Stomach (tissue), 9 donors: Measurements from ENCODE around the gene ZNRF2. TPM values are rescaled to one million over a fixed set of nuclear protein-coding genes. Genes with fewer than 3 reads are reported as not detected.

ENCODE experiments used
- DNase-seq, 2 donors: peaks; one replicate each; pipeline versions ENCODE4 v3.0.0 to v3.0.0-alpha.2; 2013 to 2019
- H3K27ac ChIP-seq, 5 donors: fragments of 200-600 bp in 4 of 5; sonication (generic) in 4 of 5; one replicate each; pipeline ENCODE4 v1.5.1; 2013 to 2019; ENCODE audit warnings: mild to moderate bottlenecking in 1 of 5, moderate library complexity in 1 of 5
- H3K27me3 ChIP-seq, 3 donors: fragments of 200-600 bp; sonication (generic); one replicate each; pipeline ENCODE4 v1.5.1; 2017 to 2019; ENCODE audit warnings: mixed run types in 1 of 3
- H3K36me3 ChIP-seq, 4 donors: fragments of 200-600 bp; sonication (generic); 1 replicate in 3 of 4; 2 replicates in 1 of 4; pipeline ENCODE4 v1.5.1; 2016 to 2019
- H3K4me1 ChIP-seq, 4 donors: fragments of 200-600 bp; sonication (generic); one replicate each; pipeline ENCODE4 v1.5.1; 2016 to 2019
- H3K4me3 ChIP-seq, 4 donors: fragments of 200-600 bp; sonication (generic) in 3 of 4; one replicate each; pipeline ENCODE4 v1.5.1; 2016 to 2019; ENCODE audit warnings: mild to moderate bottlenecking in 1 of 4
- H3K9me3 ChIP-seq, 4 donors: fragments of 200-600 bp; sonication (generic); one replicate each; pipeline ENCODE4 v1.5.1; 2016 to 2019
- EP300 ChIP-seq: sonication (generic); formaldehyde crosslinking; IDR thresholded peaks from one replicate; pipeline ENCODE4 v1.6.1; 2017; ENCODE audit warnings: antibody characterized with exemption
- POLR2A ChIP-seq, 4 donors: fragments of 450-650 bp; IDR thresholded peaks; one replicate each; pipeline ENCODE4 v1.6.1; 2016; ENCODE audit warnings: antibody characterized with exemption in 4 of 4, control low read depth in 2 of 4, mild to moderate bottlenecking in 1 of 4, moderate library complexity in 1 of 4
- POLR2AphosphoS5 ChIP-seq, 3 donors: sonication (generic); formaldehyde crosslinking; IDR thresholded peaks; one replicate each; pipeline ENCODE4 v1.6.1; 2016; ENCODE audit warnings: antibody characterized with exemption in 3 of 3
- WGBS, 5 donors: extraction: QIAGEN DNeasy Blood & Tissue Kit in 3 of 5; methylation state at CpG; one replicate each; pipeline versions ENCODE4 v1.1.5 to v1.1.7; 2013 to 2018; 5-methylcytosine and 5-hydroxymethylcytosine counted together
- intact Hi-C: fragments of 100-400 bp; cut with DNase I; formaldehyde crosslinking; loops from one replicate; pipeline ENCODE4 v1.15.1; 2023; ENCODE audit warnings: low total_unique reads
- polyA plus RNA-seq, 3 donors: library from polyadenylated mRNA; stranded (reverse); fragments of 200-250 nt; gene quantifications; one replicate each; pipeline ENCODE4 v1.2.3, GENCODE V29; 2013
- total RNA-seq, 5 donors: library from RNA; depleted of rRNA; stranded (reverse); fragments of >200 nt; gene quantifications; one replicate each; pipeline versions ENCODE4 v1.1.0 to v1.2.3, GENCODE V29; 2014 to 2016
- TF ChIP-seq, protein P1 (sequence below), 7 experiments: fragments of 450-650 bp in 4 of 7; fragments of 200-600 bp in 3 of 7; sonication (generic) in 3 of 7; IDR thresholded peaks; one replicate each; pipeline ENCODE4 v1.5.1; 2016 to 2019; ENCODE audit warnings: antibody characterized with exemption in 7 of 7, control low read depth in 2 of 7, mild to moderate bottlenecking in 1 of 7
- donor health status: healthy with polysubstance abuse.
- donor health status: Bipolar disorder and iron deficiency.
- donor health status: healthy.

Gene ZNRF2
- total and polyA plus RNA-seq, 8 donors: 5.4 to 209 (median 23.6) TPM

DNA sequence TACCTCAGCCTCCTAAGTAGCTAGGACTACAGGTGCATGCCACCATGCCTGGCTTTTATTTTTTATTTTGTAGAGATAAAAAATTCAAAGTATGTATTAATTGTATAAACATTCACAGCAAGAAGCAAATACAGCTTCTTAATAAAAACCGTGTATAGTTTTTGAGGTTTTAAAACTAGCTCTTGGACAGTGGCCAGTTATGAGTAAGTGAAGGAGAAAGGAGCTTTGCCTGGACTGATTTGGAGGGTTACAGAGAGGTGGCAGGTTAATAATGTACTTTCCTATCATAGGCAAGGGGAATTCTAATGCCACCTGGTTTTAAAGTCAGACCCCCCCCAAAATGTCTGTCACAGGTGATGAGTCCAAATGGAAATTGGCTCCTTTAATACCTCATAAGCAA lies 43.4 kb downstream of the ZNRF2 start:
- intact Hi-C loops: no loop called here
- DNase-seq: no peak
- 4 to 19% (median 11%) methylated on average over 1 of the region's 1 CpG for WGBS, 5 donors
- H3K4me3 ChIP-seq: no peak overlapping the region
- H3K27ac ChIP-seq: no peak overlapping the region
- peaks cover 0 to 6% (median 2%) of the 10 kb centered on the region in 4 donors for H3K36me3 ChIP-seq
- H3K9me3 ChIP-seq: no peaks in the 10 kb centered on the region
- peaks cover 0 to 51% (median 25%) of the 10 kb centered on the region in 4 donors for H3K4me1 ChIP-seq
- no peak for TF ChIP-seq EP300
- TF ChIP-seq, protein P1, sequence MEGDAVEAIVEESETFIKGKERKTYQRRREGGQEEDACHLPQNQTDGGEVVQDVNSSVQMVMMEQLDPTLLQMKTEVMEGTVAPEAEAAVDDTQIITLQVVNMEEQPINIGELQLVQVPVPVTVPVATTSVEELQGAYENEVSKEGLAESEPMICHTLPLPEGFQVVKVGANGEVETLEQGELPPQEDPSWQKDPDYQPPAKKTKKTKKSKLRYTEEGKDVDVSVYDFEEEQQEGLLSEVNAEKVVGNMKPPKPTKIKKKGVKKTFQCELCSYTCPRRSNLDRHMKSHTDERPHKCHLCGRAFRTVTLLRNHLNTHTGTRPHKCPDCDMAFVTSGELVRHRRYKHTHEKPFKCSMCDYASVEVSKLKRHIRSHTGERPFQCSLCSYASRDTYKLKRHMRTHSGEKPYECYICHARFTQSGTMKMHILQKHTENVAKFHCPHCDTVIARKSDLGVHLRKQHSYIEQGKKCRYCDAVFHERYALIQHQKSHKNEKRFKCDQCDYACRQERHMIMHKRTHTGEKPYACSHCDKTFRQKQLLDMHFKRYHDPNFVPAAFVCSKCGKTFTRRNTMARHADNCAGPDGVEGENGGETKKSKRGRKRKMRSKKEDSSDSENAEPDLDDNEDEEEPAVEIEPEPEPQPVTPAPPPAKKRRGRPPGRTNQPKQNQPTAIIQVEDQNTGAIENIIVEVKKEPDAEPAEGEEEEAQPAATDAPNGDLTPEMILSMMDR (IDR thresholded peaks at IDR 0.05): no peak
- H3K27me3 ChIP-seq: no peaks in the 10 kb centered on the region

- H3K27me3 ChIP-seq: no peaks in the 10 kb centered on the region
- peaks cover 0 to 6% (median 2%) of the 10 kb centered on the region in 4 donors for H3K36me3 ChIP-seq
- no peak for DNase-seq
- H3K4me3 ChIP-seq: no peak overlapping the region
- TF ChIP-seq EP300 (no peak), POLR2A (IDR thresholded peaks at IDR 0.05) (no peak), POLR2AphosphoS5 (IDR thresholded peaks at IDR 0.05) (no peak)
- TF ChIP-seq, protein P1 (IDR thresholded peaks at IDR 0.05): no peak
- no peak overlapping the region for H3K27ac ChIP-seq
- no peaks in the 10 kb centered on the region for H3K9me3 ChIP-seq
- intact Hi-C loops: no loop called here
- peaks cover 0 to 46% (median 23%) of the 10 kb centered on the region in 4 donors for H3K4me1 ChIP-seq
Measured at GRCh38 chr7:30328381-30328780, 44.0 kb downstream of the ZNRF2 start.

DNA sequence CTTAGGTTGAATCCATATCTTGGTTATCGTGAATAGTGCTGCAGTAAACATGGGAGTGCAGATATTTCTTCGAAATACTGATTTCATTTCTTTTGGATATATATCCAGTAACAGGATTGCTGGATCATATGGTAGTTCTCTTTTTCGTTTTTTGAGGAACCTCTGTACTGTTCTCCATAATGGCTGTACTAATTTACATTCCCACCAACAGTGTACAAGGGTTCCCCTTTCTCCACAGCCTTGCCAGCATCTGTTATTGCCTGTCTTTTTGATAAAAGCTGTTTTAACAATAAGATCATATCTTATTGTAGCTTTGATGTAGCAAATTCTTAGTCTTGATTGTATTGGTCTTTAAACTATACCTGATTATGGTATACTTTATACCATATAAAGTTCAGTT lies 45.3 kb downstream of the ZNRF2 start:
- Histone ChIP-seq H3K27me3 (no peaks in the 10 kb centered on the region), H3K36me3 (peaks cover 0 to 6% (median 0%) of the 10 kb centered on the region in 4 donors), H3K4me3 (no peak overlapping the region), H3K4me1 (peaks cover 0 to 46% (median 26%) of the 10 kb centered on the region in 4 donors), H3K9me3 (no peaks in the 10 kb centered on the region), H3K27ac (no peak overlapping the region)
- no peak for DNase-seq
- TF ChIP-seq EP300 (no peak), POLR2A (IDR thresholded peaks at IDR 0.05) (no peak), POLR2AphosphoS5 (IDR thresholded peaks at IDR 0.05) (no peak)
- TF ChIP-seq, protein P1 (IDR thresholded peaks at IDR 0.05): no peak
- intact Hi-C loops: no loop called here
- WGBS, 5 donors: 78 to 80% (median 78%) methylated on average over 3 of the region's 3 CpGs

GRCh38 chr7:30330134-30331111 lies 46.0 kb downstream of the ZNRF2 start:
- Histone ChIP-seq H3K4me3 (no peak overlapping the region), H3K36me3 (peaks cover 0 to 6% (median 0%) of the 10 kb centered on the region in 4 donors), H3K4me1 (peaks cover 0 to 51% (median 28%) of the 10 kb centered on the region in 4 donors), H3K27ac (peak overlapping the region in 2 of 5 donors; percentile 9 to 38), H3K9me3 (no peaks in the 10 kb centered on the region), H3K27me3 (no peaks in the 10 kb centered on the region)
- intact Hi-C loops: no loop called here
- 28 to 49% (median 35%) methylated on average over 3 of the region's 3 CpGs for WGBS, 5 donors
- peak in 1 of 2 donors; percentile 53 for DNase-seq
- no peak for TF ChIP-seq POLR2AphosphoS5 (IDR thresholded peaks at IDR 0.05)
- TF ChIP-seq, protein P1 (IDR thresholded peaks at IDR 0.05): no peak
- TF ChIP-seq EP300: no peak
- no peak for TF ChIP-seq POLR2A (IDR thresholded peaks at IDR 0.05)
